Lung (tissue), 12 donors: Measurements from ENCODE around the gene PDE2A. TPM values are rescaled to one million over a fixed set of nuclear protein-coding genes. Genes with fewer than 3 reads are reported as not detected.
A peak's percentile ranks its signal among the peaks of the same experiment; 100 is the strongest.

Source experiments
- ATAC-seq: fragments of 200-7000 bp; cut with Tn5 transposase; one replicate; pipeline ENCODE4 v1.9.1; 2020; ENCODE audit warnings: moderate number of reproducible peaks; ENCODE audit not compliant: insufficient read depth, low FRiP score
- DNase-seq, 3 donors: peaks; one replicate each; pipeline ENCODE4 v3.0.0-alpha.2; 2013 to 2017
- H3K27ac ChIP-seq, 2 donors: one replicate each; pipeline ENCODE4 v1.5.1; 2013; ENCODE audit warnings: mild to moderate bottlenecking in 2 of 2, moderate library complexity in 2 of 2, control low read depth in 1 of 2, inconsistent platforms in 1 of 2, low read depth in 1 of 2, low read length in 1 of 2
- H3K27me3 ChIP-seq, 3 donors: one replicate each; pipeline ENCODE4 v1.5.1; 2013; ENCODE audit warnings: low read length in 2 of 3; ENCODE audit not compliant: control insufficient read depth in 3 of 3, insufficient read depth in 3 of 3
- H3K36me3 ChIP-seq, 4 donors: one replicate each; pipeline ENCODE4 v1.5.1; 2013; ENCODE audit warnings: low read length in 4 of 4, mild to moderate bottlenecking in 1 of 4, moderate library complexity in 1 of 4; ENCODE audit not compliant: control insufficient read depth in 4 of 4, insufficient read depth in 4 of 4
- H3K4me1 ChIP-seq, 5 donors: one replicate each; pipeline ENCODE4 v1.5.1; 2013; ENCODE audit warnings: low read length in 5 of 5, mild to moderate bottlenecking in 2 of 5, moderate library complexity in 1 of 5; ENCODE audit not compliant: control insufficient read depth in 5 of 5, insufficient read depth in 5 of 5
- H3K4me3 ChIP-seq: one replicate; pipeline ENCODE4 v1.5.1; 2013; ENCODE audit warnings: mild to moderate bottlenecking, control low read depth, moderate library complexity
- H3K9ac ChIP-seq, 2 donors: one replicate each; pipeline ENCODE4 v1.5.1; 2013; ENCODE audit warnings: low read length in 2 of 2, control low read depth in 1 of 2; ENCODE audit not compliant: insufficient read depth in 1 of 2
- H3K9me3 ChIP-seq, 4 donors: one replicate each; pipeline ENCODE4 v1.5.1; 2013; ENCODE audit warnings: low read length in 3 of 4, mild to moderate bottlenecking in 1 of 4, moderate library complexity in 1 of 4; ENCODE audit not compliant: control insufficient read depth in 4 of 4, insufficient read depth in 3 of 4
- CTCF ChIP-seq: IDR thresholded peaks from 2 replicates; pipeline ENCODE4 v1.5.1; 2012; ENCODE audit warnings: mild to moderate bottlenecking; ENCODE audit errors: control extremely low read depth, extremely low read depth
- WGBS, 2 donors: extraction: QIAGEN DNeasy Blood & Tissue Kit; methylation state at CpG; one replicate each; pipeline ENCODE4 v1.1.7; 2013; 5-methylcytosine and 5-hydroxymethylcytosine counted together
- polyA plus RNA-seq, 2 donors: library from polyadenylated mRNA; stranded (reverse); fragments of 200-250 nt; gene quantifications; one replicate each; pipeline ENCODE4 v1.2.1, GENCODE V29; 2013
- total RNA-seq, 2 donors: library from RNA; depleted of rRNA in 1 of 2; stranded (reverse); fragments of >200 nt in 1 of 2; gene quantifications; one replicate each; pipeline ENCODE4 v1.2.1, GENCODE V29; 2014 to 2021
- donor health status: control.
- donor health status: control.
- donor health status: Bipolar disorder and iron deficiency.
- donor health status: healthy.
- donor health status: DM: yes; HTN: yes; CAD: no.

The PDE2A gene
- total and polyA plus RNA-seq, 4 donors, result 7.7 to 20.5 (median 12.7) TPM

GRCh38 chr11:72583616-72584292 lies 90.5 kb downstream of the PDE2A start:
- Histone ChIP-seq H3K4me1 (peaks cover 0 to 3% (median 0%) of the 10 kb centered on the region in 5 donors), H3K4me3 (no peak overlapping the region), H3K9me3 (no peaks in the 10 kb centered on the region), H3K36me3 (no peaks in the 10 kb centered on the region), H3K27me3 (peaks cover 0 to 63% (median 40%) of the 10 kb centered on the region in 3 donors), H3K9ac (no peak overlapping the region), H3K27ac (no peak overlapping the region)
- WGBS, 2 donors, result 76 to 78% methylated on average over 21 to 22 of the region's 22 CpGs
- ATAC-seq, result no peak
- no peak for TF ChIP-seq CTCF
- no peak for DNase-seq

- Histone ChIP-seq H3K9ac (no peak overlapping the region), H3K4me3 (no peak overlapping the region), H3K9me3 (peaks cover 0 to under 1% (median 0%) of the 10 kb centered on the region in 4 donors), H3K4me1 (peaks cover 0 to 3% (median 0%) of the 10 kb centered on the region in 5 donors), H3K36me3 (no peaks in the 10 kb centered on the region), H3K27me3 (peaks cover 0 to 57% (median 34%) of the 10 kb centered on the region in 3 donors), H3K27ac (no peak overlapping the region)
- DNase-seq, result no peak
- no peak for TF ChIP-seq CTCF
- 50 to 71% methylated on average over 2 of the region's 2 CpGs for WGBS, 2 donors
- ATAC-seq, result no peak
These were observed 91.1 kb downstream of the PDE2A start for GRCh38 chr11:72583177-72583553.

- WGBS, 2 donors, result 90 to 92% methylated on average over 14 of the region's 14 CpGs
- TF ChIP-seq CTCF, result no peak
- ATAC-seq (no peak), DNase-seq (peak in 1 of 3 donors; percentile 10)
- peaks cover 0 to 50% (median 30%) of the 10 kb centered on the region in 3 donors for H3K27me3 ChIP-seq
- no peak overlapping the region for H3K9ac ChIP-seq
- no peaks in the 10 kb centered on the region for H3K36me3 ChIP-seq
- H3K9me3 ChIP-seq, result peaks cover 0 to 2% (median 0%) of the 10 kb centered on the region in 4 donors
- H3K27ac ChIP-seq, result no peak overlapping the region
- peaks cover 0 to 3% (median 0%) of the 10 kb centered on the region in 5 donors for H3K4me1 ChIP-seq
- H3K4me3 ChIP-seq, result no peak overlapping the region
These were observed 91.7 kb downstream of the PDE2A start for GRCh38 chr11:72582206-72583176.
